Panc1 (cell line): ENCODE data around the gene TMEM212. TPM values are rescaled to one million over a fixed set of nuclear protein-coding genes. Genes with fewer than 3 reads are reported as not detected.

Source experiments
- ATAC-seq: fragments of 200-7000 bp; cut with Tn5 transposase; 2 replicates; pipeline ENCODE4 v1.9.1; 2020; ENCODE audit warnings: mild to moderate bottlenecking, moderate library complexity
- BruUV-seq: library from RNA; stranded (reverse); fragments of 400-500 nt; replicated peaks from 2 replicates; lab custom pipeline; 2021; lab: Mats Ljungman, UMichigan
- CTCF ChIA-PET: fragments of 300-600 bp; sonication (Branson Sonifier 250); formaldehyde crosslinking; loops from one replicate; lab custom pipeline; 2022; ENCODE audit warnings: antibody characterized with exemption; lab: Charles Lee
- POLR2A ChIA-PET: fragments of 300-600 bp; sonication (Branson Sonifier 250); formaldehyde crosslinking; loops from one replicate; lab custom pipeline; 2022; ENCODE audit warnings: antibody characterized with exemption; lab: Charles Lee
- DNase-seq: peaks from one replicate; pipeline ENCODE4 v3.0.0-alpha.2; 2010; ENCODE audit warnings: low read depth, low spot score
- H3K27ac ChIP-seq: 2 replicates; pipeline ENCODE4 v1.5.1; 2011; ENCODE audit warnings: mild to moderate bottlenecking, low read length, inconsistent platforms
- H3K27me3 ChIP-seq: fragments of 200-500 bp; sonication (Bioruptor generic); 2 replicates; pipeline ENCODE4 v1.6.0; 2014; ENCODE audit warnings: low read length, inconsistent platforms; ENCODE audit not compliant: control insufficient read depth, insufficient read depth
- H3K36me3 ChIP-seq: fragments of 200-500 bp; sonication (Bioruptor generic); 2 replicates; pipeline ENCODE4 v1.5.1; 2014; ENCODE audit warnings: inconsistent platforms, mild to moderate bottlenecking, low read length, moderate library complexity; ENCODE audit not compliant: control insufficient read depth, insufficient read depth
- H3K4me1 ChIP-seq: 2 replicates; pipeline ENCODE4 v1.5.1; 2011; ENCODE audit warnings: inconsistent platforms, mild to moderate bottlenecking, low read length, moderate library complexity; ENCODE audit not compliant: control insufficient read depth, insufficient read depth
- H3K4me3 ChIP-seq, 2 experiments: 2 replicates each; pipeline ENCODE4 v1.5.1; 2011 to 2012; ENCODE audit warnings: low read depth in 2 of 2, low read length in 2 of 2, mild to moderate bottlenecking in 2 of 2, inconsistent platforms in 1 of 2, moderate library complexity in 1 of 2
- H3K9me3 ChIP-seq: fragments of 200-500 bp; sonication (Bioruptor generic); 2 replicates; pipeline ENCODE4 v1.5.1; 2014; ENCODE audit warnings: low read depth, mild to moderate bottlenecking, inconsistent platforms, low read length, moderate library complexity; ENCODE audit not compliant: control insufficient read depth, insufficient read depth
- CTCF ChIP-seq: fragments of 450-650 bp; IDR thresholded peaks from 2 replicates; pipeline ENCODE4 v1.5.1; 2017; ENCODE audit warnings: mild to moderate bottlenecking
- POLR2AphosphoS5 ChIP-seq: IDR thresholded peaks from 2 replicates; pipeline ENCODE4 v1.6.1; 2012; ENCODE audit warnings: mild to moderate bottlenecking, low read depth, low read length, moderate library complexity
- SIN3A ChIP-seq: IDR thresholded peaks from 2 replicates; pipeline ENCODE4 v1.6.1; 2012; ENCODE audit warnings: low read depth, mild to moderate bottlenecking, low read length, moderate library complexity, borderline replicate concordance; ENCODE audit not compliant: insufficient read depth
- TCF7L2 ChIP-seq: IDR thresholded peaks from 2 replicates; pipeline ENCODE4 v1.6.1; 2011; ENCODE audit warnings: mild to moderate bottlenecking, low read depth, low read length, inconsistent platforms
- in situ Hi-C: cut with HindIII; loops from 2 replicates; pipeline ENCODE4 v1.10.0; 2016; ENCODE audit warnings: low sequenced_read_pairs, low pct_unique_long_range_greater_than_20kb
- intact Hi-C: fragments of 100-400 bp; cut with micrococcal nuclease; formaldehyde crosslinking; loops from one replicate; pipeline ENCODE4 v1.10.0; 2022; ENCODE audit not compliant: unreplicated experiment
- total RNA-seq: library from RNA; stranded (reverse); gene quantifications from one replicate; pipeline ENCODE4 v1.2.1, GENCODE V29; 2021; ENCODE audit not compliant: unreplicated experiment
- TF ChIP-seq, protein P1 (sequence below), 2 experiments: IDR thresholded peaks; 2 replicates each; pipeline ENCODE4 v1.6.1; 2011 to 2012; ENCODE audit warnings: low read depth in 2 of 2, control low read depth in 1 of 2, low read length in 1 of 2, mild to moderate bottlenecking in 1 of 2, moderate library complexity in 1 of 2; ENCODE audit not compliant: insufficient read depth in 1 of 2

TMEM212 gene
- total RNA-seq, 1 experiment from 2014 or later: not detected

DNA sequence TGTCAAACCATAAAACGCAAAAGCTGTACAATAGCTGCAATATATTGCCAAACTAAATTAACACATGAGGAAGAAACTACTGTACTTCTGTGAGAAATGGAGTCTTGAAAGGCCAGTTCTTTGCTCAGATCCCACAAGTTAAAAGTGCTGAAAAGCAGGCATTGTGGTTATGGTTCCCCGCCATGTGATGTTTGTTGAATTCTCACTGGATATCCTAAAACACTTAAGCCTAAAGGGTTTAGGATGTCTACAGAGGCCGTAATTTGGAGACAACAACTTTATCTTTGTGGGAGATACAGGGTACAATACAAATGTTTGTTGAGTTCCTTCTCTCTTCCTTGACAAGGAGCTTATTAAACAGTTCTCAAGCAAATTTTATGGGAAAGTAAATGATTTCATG, 53.2 kb downstream of the TMEM212 start:
- POLR2A ChIA-PET: interaction anchor here (0.6 kb wide), 1 partner anchor 12 kb away, joined by 3 read pairs; no protein-coding TSS in a partner anchor
- no TSS peak for BruUV-seq
- no peak for TF ChIP-seq TCF7L2
- TF ChIP-seq SIN3A: no peak
- TF ChIP-seq POLR2AphosphoS5: no peak
- TF ChIP-seq, protein P1, sequence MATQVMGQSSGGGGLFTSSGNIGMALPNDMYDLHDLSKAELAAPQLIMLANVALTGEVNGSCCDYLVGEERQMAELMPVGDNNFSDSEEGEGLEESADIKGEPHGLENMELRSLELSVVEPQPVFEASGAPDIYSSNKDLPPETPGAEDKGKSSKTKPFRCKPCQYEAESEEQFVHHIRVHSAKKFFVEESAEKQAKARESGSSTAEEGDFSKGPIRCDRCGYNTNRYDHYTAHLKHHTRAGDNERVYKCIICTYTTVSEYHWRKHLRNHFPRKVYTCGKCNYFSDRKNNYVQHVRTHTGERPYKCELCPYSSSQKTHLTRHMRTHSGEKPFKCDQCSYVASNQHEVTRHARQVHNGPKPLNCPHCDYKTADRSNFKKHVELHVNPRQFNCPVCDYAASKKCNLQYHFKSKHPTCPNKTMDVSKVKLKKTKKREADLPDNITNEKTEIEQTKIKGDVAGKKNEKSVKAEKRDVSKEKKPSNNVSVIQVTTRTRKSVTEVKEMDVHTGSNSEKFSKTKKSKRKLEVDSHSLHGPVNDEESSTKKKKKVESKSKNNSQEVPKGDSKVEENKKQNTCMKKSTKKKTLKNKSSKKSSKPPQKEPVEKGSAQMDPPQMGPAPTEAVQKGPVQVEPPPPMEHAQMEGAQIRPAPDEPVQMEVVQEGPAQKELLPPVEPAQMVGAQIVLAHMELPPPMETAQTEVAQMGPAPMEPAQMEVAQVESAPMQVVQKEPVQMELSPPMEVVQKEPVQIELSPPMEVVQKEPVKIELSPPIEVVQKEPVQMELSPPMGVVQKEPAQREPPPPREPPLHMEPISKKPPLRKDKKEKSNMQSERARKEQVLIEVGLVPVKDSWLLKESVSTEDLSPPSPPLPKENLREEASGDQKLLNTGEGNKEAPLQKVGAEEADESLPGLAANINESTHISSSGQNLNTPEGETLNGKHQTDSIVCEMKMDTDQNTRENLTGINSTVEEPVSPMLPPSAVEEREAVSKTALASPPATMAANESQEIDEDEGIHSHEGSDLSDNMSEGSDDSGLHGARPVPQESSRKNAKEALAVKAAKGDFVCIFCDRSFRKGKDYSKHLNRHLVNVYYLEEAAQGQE (IDR thresholded peaks at IDR 0.05; ENCODE audit: insufficient read depth in 1 of 2, low read depth in 2 of 2, low read length in 1 of 2): no peak
- no peak for ATAC-seq
- Histone ChIP-seq H3K9me3 (no peaks in the 10 kb centered on the region), H3K27ac (no peak overlapping the region), H3K4me3 (no peak overlapping the region), H3K4me1 (no peaks in the 10 kb centered on the region), H3K36me3 (no peaks in the 10 kb centered on the region), H3K27me3 (peaks cover 14% of the 10 kb centered on the region; the same call in 1 of the 2 replicates)
- intact Hi-C loops (no loop called here), in situ Hi-C loops (no loop called here)
- CTCF ChIA-PET: interaction anchor here (0.7 kb wide), 1 partner anchor 28 kb away, joined by 3 read pairs; no protein-coding TSS in a partner anchor
- no peak for DNase-seq

DNA sequence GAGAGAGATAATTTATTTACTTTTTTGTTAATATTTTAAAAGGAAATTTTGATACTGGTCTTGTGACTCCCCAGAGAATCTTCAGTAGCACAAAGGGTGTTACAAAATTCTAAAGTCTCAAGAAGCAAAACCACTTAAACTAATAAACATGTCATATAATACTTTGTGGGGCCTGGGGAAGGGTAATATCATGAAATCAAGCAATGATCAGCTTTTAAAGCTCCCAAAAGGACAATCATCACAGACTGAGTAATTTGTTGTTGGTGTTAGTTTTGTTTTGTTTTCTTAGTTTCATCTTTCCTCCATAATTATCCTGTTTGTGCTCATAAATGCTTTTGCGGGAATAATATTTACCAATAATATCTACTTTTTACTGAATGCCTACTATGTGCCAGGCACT, 55.0 kb downstream of the TMEM212 start:
- in situ Hi-C loops: no loop called here
- BruUV-seq: no TSS peak
- H3K4me3 ChIP-seq: no peak overlapping the region
- POLR2A ChIA-PET: no interaction called here
- ATAC-seq (no peak), DNase-seq (no peak)
- intact Hi-C loops: no loop called here
- TF ChIP-seq POLR2AphosphoS5 (no peak), SIN3A (no peak), CTCF (no peak), TCF7L2 (no peak)
- TF ChIP-seq, protein P1 (IDR thresholded peaks at IDR 0.05; ENCODE audit: insufficient read depth in 1 of 2, low read depth in 2 of 2, low read length in 1 of 2): no peak
- no peak overlapping the region for H3K27ac ChIP-seq
- peaks cover 10% of the 10 kb centered on the region; the same call in 1 of the 2 replicates for H3K27me3 ChIP-seq
- no peaks in the 10 kb centered on the region for H3K36me3 ChIP-seq
- no peaks in the 10 kb centered on the region for H3K4me1 ChIP-seq
- CTCF ChIA-PET: no interaction called here
- H3K9me3 ChIP-seq: no peaks in the 10 kb centered on the region
